ENCODE measurements around the gene CHCHD6. TPM values are rescaled to one million over a fixed set of nuclear protein-coding genes. Genes with fewer than 3 reads are reported as not detected.

The CHCHD6 gene
- total RNA-seq, 4 donors from 2014 or later, result 15.6 to 25.8 (median 21.2) TPM

- DNase-seq (ENCODE audit: low spot score in 2 of 2), result no peak
- no peak overlapping the region for H3K4me3 ChIP-seq (ENCODE audit: low read depth, poor library complexity, severe bottlenecking)
- 67 to 81% methylated on average over 13 of the region's 13 CpGs for WGBS, 2 donors
- TF ChIP-seq POLR2A (IDR thresholded peaks at IDR 0.05) (no peak), CTCF (IDR thresholded peaks at IDR 0.05) (no peak)
- intact Hi-C loops (cut with DNase I; ENCODE audit: low total_unique reads), result loop anchor here (5.0 kb wide), 1 partner anchor 864 kb away; no protein-coding TSS in a partner anchor
Measured at GRCh38 chr3:126677862-126678503, 26.1 kb upstream of the CHCHD6 start.

GRCh38 chr3:126678693-126679317, 25.2 kb upstream of the CHCHD6 start:
- H3K4me3 ChIP-seq (ENCODE audit: low read depth, poor library complexity, severe bottlenecking), result no peak overlapping the region
- intact Hi-C loops (cut with DNase I; ENCODE audit: low total_unique reads), result loop anchor here (5.0 kb wide), 1 partner anchor 863 kb away; no protein-coding TSS in a partner anchor
- TF ChIP-seq CTCF (IDR thresholded peaks at IDR 0.05), result no peak
- TF ChIP-seq POLR2A (IDR thresholded peaks at IDR 0.05), result no peak
- 19 to 23% methylated on average over 29 to 30 of the region's 30 CpGs for WGBS, 2 donors
- DNase-seq (ENCODE audit: low spot score in 2 of 2), result no peak

GRCh38 chr3:126679318-126679751, 24.7 kb upstream of the CHCHD6 start:
- H3K4me3 ChIP-seq (ENCODE audit: low read depth, poor library complexity, severe bottlenecking), result no peak overlapping the region
- DNase-seq (ENCODE audit: low spot score in 2 of 2), result peak; percentile 73 to 96
- intact Hi-C loops (cut with DNase I; ENCODE audit: low total_unique reads), result loop anchor here (5.0 kb wide), 1 partner anchor 863 kb away; no protein-coding TSS in a partner anchor
- WGBS, 2 donors, result 4 to 5% methylated on average over 18 to 19 of the region's 20 CpGs
- no peak for TF ChIP-seq POLR2A (IDR thresholded peaks at IDR 0.05)
- peak in 1 of 3 donors; percentile 46 for TF ChIP-seq CTCF (IDR thresholded peaks at IDR 0.05)

GRCh38 chr3:126679831-126680666, 24.0 kb upstream of the CHCHD6 start:
- no peak overlapping the region for H3K4me3 ChIP-seq (ENCODE audit: low read depth, poor library complexity, severe bottlenecking)
- no peak for DNase-seq (ENCODE audit: low spot score in 2 of 2)
- WGBS, 2 donors, result 62 to 73% methylated on average over 11 of the region's 11 CpGs
- TF ChIP-seq POLR2A (IDR thresholded peaks at IDR 0.05) (no peak), CTCF (IDR thresholded peaks at IDR 0.05) (no peak)
- intact Hi-C loops (cut with DNase I; ENCODE audit: low total_unique reads), result loop anchor here (5.0 kb wide), 3 partner anchors 307 to 862 kb away; no protein-coding TSS in a partner anchor

GRCh38 chr3:126680667-126681055, 23.4 kb upstream of the CHCHD6 start:
- TF ChIP-seq POLR2A (IDR thresholded peaks at IDR 0.05) (no peak), CTCF (IDR thresholded peaks at IDR 0.05) (no peak)
- WGBS, 2 donors, result 67 to 80% methylated on average over 4 of the region's 4 CpGs
- DNase-seq (ENCODE audit: low spot score in 2 of 2), result no peak
- intact Hi-C loops (cut with DNase I; ENCODE audit: low total_unique reads), result loop anchor here (5.0 kb wide), 2 partner anchors 307 to 772 kb away; no protein-coding TSS in a partner anchor
- no peak overlapping the region for H3K4me3 ChIP-seq (ENCODE audit: low read depth, poor library complexity, severe bottlenecking)
